Measurements from ENCODE around the gene MBP. TPM values are rescaled to one million over a fixed set of nuclear protein-coding genes. Genes with fewer than 3 reads are reported as not detected.
A peak's percentile ranks its signal among the peaks of the same experiment; 100 is the strongest.

MBP gene
- polyA plus RNA-seq, 1 donor from 2014 or later = 89.4 TPM

DNA sequence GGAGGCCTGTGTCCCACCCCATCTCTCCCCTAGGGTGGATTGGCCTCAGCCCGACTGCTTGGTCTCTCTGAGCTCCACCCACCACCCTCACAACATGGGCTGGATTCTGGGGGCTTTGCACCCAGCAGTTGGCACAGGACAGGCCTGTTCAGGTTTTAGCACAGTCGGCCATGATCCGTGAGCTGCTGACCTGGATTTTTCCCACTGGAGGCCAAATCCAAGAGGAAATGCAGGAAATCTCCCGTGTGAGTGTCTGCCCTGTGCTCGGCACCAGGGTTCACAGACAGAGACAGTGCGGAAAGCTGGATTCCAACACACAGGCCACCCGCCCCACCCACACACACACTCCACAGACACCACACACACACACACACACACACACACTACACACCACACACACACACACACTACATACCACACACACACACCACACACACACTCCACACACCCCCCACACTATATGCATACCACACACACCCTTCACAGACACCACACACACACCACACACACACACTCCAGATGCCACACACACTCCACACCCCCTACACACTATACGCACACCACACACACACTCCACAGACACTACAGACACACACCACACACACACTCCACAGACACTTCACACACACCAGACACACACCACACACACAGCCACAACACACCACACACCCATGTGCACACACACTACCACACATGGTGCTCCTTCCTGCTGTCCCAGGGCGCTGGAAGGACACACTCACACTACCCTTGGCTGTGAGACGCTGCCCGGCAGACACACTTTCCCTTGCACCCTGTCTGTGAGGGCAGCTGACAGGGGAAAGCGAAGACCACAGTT, 14.1 kb downstream of the MBP start:
- Mint-ChIP-seq H3K27ac (peak overlapping the region in 2 of 3 donors; percentile 50 to 67), H3K27me3 (no peaks in the 10 kb centered on the region), H3K4me3 (no peak overlapping the region), H3K4me1 (peaks cover 37 to 41% (median 41%) of the 10 kb centered on the region in 3 donors), H3K9me3 (no peaks in the 10 kb centered on the region), H3K36me3 (no peaks in the 10 kb centered on the region)

DNA sequence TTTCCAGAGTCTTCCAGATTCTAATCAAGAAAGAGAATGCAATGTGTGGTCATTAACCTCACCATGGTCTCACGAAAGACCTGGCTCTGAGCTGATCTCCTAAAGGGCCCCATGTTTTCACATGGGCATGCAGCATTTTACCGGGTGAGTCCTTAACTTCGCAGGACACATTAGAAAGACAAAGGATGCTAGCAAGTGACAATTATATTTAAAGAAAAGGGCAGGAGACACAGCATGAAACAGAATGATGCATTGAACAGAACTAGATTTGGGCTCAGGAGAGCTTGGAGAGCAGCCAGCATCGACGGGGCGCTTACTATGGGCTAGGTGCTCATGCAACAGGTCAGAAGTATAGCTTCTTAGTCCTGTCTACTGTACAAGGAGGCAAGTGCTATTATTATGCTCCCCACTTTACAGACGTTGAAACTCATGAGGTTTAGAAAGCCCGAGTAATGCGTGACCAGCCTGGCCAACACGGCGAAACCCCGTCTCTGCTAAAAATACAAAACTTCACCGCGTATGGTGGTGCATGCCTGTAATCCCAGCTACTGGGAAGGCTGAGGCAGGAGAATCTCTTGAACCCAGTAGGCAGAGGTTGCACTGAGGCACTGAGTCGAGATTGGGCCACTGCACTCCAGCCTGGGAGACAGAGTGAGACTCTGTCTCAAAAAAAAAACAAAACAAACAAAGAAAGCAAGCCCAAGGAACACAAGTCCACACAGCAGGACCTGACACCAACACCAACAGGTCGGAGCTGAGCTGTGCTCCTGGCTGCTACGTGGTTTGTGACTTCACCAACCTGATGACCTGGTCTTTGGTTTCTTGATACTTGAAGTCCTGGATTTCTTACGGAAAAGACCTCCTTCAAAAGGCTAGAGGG, 16.1 kb downstream of the MBP start:
- H3K36me3 Mint-ChIP-seq = no peaks in the 10 kb centered on the region
- H3K4me1 Mint-ChIP-seq = peaks cover 23 to 30% (median 24%) of the 10 kb centered on the region in 3 donors

GRCh38 chr18:77115192-77115953, 17.2 kb downstream of the MBP start:
- Mint-ChIP-seq H3K36me3 (no peaks in the 10 kb centered on the region), H3K27me3 (no peaks in the 10 kb centered on the region), H3K27ac (peak overlapping the region in 1 of 3 donors; percentile 56), H3K9me3 (no peaks in the 10 kb centered on the region), H3K4me3 (no peak overlapping the region), H3K4me1 (peaks cover 16 to 22% (median 19%) of the 10 kb centered on the region in 3 donors)

More for the DNA sequence above, 16.1 kb downstream of the MBP start:
- Mint-ChIP-seq H3K9me3 (no peaks in the 10 kb centered on the region), H3K27ac (peak overlapping the region; percentile 53 to 65 (median 60)), H3K4me3 (no peak overlapping the region), H3K27me3 (no peaks in the 10 kb centered on the region)

DNA sequence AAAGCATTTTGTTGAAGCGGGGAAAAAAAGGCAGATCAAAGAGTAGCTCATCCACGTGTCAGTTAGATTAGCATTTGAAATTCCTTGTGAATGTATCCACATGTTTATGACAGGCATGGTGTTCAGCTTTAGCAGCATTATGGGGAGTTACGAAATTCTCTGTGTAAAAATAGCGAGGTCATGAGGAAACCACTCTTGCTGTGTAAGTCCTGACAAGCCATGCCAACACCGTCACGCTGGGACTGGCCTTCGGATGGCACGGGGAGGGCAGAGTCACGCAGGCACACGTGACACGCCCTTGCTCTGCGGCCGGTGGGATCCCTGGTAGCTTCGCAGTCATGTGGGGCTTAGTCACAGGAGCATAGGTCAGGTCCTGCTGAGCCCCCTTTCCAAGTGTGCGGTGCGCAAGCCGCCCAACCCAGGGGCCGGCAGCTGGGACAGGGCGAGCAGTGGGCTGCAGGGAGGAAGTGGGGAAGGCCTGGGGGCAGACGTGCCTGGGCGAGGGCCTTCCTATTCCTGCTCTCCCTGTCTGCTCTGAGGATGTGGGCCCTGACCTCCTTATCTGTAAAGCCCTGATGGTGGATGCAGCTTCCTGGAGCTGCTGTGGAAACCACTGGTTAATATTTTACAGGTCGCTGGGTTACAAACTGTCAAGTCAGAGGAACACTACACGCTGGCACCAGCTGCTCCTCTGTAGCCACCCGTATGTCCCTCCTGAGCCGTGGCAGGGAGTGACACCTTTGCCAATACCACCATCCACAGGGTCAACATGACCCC, 18.0 kb downstream of the MBP start:
- H3K9me3 Mint-ChIP-seq = no peaks in the 10 kb centered on the region
- H3K4me1 Mint-ChIP-seq = peaks cover 16 to 22% (median 17%) of the 10 kb centered on the region in 3 donors
- H3K36me3 Mint-ChIP-seq = no peaks in the 10 kb centered on the region
- no peaks in the 10 kb centered on the region for H3K27me3 Mint-ChIP-seq
- H3K4me3 Mint-ChIP-seq = no peak overlapping the region
- peak overlapping the region in 2 of 3 donors; percentile 56 to 59 for H3K27ac Mint-ChIP-seq

DNA sequence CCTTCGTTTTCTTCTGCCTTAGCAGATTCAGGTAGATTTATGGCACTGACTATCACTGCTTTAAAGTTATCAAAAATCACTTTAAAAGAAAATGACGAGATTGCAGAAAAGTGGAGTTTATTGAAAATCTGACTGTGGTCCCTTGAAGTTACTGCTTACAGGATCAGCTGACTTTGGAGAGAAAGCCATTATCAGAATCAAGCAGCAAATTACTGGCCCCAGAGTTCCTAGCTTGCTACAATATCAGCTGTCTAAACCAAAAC, 18.5 kb downstream of the MBP start:
- Mint-ChIP-seq H3K4me3 (no peak overlapping the region), H3K27me3 (no peaks in the 10 kb centered on the region), H3K36me3 (no peaks in the 10 kb centered on the region), H3K4me1 (peaks cover 18 to 22% (median 21%) of the 10 kb centered on the region in 3 donors), H3K27ac (peak overlapping the region in 1 of 3 donors; percentile 56), H3K9me3 (no peaks in the 10 kb centered on the region)

DNA sequence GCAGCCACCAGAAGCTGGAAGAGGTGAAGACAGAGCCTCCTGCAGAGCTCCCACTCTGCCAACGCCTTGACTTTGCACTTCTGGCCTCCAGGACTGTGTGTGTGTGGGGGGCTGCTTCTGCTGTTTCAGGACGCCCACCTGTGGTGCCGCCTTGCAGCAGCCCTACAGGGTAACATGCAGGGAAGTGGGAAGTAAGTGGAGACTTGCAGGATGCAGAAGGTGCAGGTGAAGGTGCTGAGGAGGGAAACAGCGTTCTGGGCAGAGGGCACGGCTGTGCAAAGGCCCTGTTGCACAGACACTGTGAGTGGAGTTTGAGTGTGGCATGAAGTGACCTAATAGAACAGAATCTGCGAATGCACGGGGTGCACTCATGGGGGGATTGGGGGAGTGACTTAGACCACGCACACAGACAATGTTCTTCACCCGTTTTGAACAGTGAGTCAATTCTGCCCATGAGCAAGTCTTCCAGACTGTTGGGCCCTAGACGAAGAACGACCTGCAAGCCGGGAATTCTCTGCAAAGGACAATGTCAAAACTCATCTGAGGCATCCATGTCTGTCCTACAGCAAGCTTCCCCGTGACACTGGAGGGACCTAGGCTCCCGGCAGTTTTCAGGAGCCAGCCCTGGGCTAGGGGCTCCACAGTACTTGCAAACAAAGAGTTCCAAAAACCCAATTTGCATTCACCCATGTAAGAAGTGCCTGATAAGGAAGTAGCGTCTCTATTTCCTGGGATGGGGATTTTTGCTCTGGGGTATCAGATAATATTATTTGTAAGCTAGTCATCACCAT, 19.0 kb downstream of the MBP start:
- no peaks in the 10 kb centered on the region for H3K36me3 Mint-ChIP-seq
- no peaks in the 10 kb centered on the region for H3K9me3 Mint-ChIP-seq
- peak overlapping the region in 1 of 3 donors; percentile 56 for H3K27ac Mint-ChIP-seq
- H3K27me3 Mint-ChIP-seq = no peaks in the 10 kb centered on the region
- H3K4me1 Mint-ChIP-seq = peaks cover 20 to 25% (median 24%) of the 10 kb centered on the region in 3 donors
- H3K4me3 Mint-ChIP-seq = peak overlapping the region in 2 of 4 donors; percentile 6 to 82

DNA sequence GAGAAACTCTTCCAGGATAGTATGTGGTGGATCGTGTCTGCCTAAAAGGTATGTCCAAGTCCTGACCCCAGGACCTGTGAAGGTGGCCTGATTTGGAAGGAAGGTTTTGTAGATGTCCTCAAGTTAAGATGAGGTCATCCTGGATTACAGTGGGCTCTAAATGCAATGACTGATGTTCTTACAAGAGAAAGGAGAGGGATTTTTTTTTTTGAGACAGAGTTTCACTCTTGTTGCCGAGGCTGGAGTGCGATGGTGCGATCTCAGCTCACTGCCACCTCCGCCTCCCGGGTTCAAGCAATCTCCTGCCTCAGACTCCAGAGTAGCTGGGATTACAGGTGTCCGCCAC, 19.9 kb downstream of the MBP start:
- Mint-ChIP-seq H3K36me3 (no peaks in the 10 kb centered on the region), H3K4me3 (no peak overlapping the region), H3K4me1 (peaks cover 28 to 32% (median 32%) of the 10 kb centered on the region in 3 donors), H3K9me3 (no peaks in the 10 kb centered on the region), H3K27ac (peak overlapping the region in 1 of 3 donors; percentile 6), H3K27me3 (no peaks in the 10 kb centered on the region)

- Mint-ChIP-seq H3K4me3 (peak overlapping the region in 1 of 4 donors; percentile 25), H3K9me3 (no peaks in the 10 kb centered on the region), H3K4me1 (peaks cover 29 to 34% (median 32%) of the 10 kb centered on the region in 3 donors), H3K36me3 (no peaks in the 10 kb centered on the region), H3K27ac (peak overlapping the region in 2 of 3 donors; percentile 9 to 23), H3K27me3 (no peaks in the 10 kb centered on the region)
Measured at GRCh38 chr18:77111951-77112746, 20.4 kb downstream of the MBP start.

DNA sequence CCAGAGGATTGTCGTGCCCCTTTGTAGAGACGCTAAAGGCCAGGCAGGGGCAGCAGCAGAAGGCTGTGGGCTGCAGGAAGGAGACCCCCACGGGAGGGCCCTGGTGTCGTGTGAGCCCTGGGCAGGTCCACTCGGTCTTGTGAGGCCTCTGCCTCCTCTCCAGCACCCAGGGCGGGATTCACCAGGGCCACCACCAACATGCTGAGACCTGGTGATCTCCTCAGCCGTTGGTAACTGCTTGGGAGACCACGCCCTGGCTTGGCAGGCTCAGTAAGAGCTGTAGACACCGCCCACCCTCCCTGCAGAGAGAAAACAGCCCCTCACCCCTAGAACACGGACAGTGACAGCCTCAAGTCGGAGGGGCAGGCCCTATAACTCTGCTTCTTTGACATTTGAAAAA, 21.1 kb downstream of the MBP start:
- Mint-ChIP-seq H3K4me1 (peaks cover 31 to 40% (median 37%) of the 10 kb centered on the region in 3 donors), H3K9me3 (no peaks in the 10 kb centered on the region), H3K36me3 (no peaks in the 10 kb centered on the region), H3K27ac (peak overlapping the region in 2 of 3 donors; percentile 26 to 53), H3K27me3 (no peaks in the 10 kb centered on the region), H3K4me3 (no peak overlapping the region)

GRCh38 chr18:77110936-77111335, 21.6 kb downstream of the MBP start:
- H3K27ac Mint-ChIP-seq = peak overlapping the region in 1 of 3 donors; percentile 26
- no peaks in the 10 kb centered on the region for H3K9me3 Mint-ChIP-seq
- peaks cover 37 to 42% (median 37%) of the 10 kb centered on the region in 3 donors for H3K4me1 Mint-ChIP-seq
- no peak overlapping the region for H3K4me3 Mint-ChIP-seq
- no peaks in the 10 kb centered on the region for H3K27me3 Mint-ChIP-seq
- H3K36me3 Mint-ChIP-seq = no peaks in the 10 kb centered on the region

GRCh38 chr18:77110400-77110799, 22.2 kb downstream of the MBP start:
- Mint-ChIP-seq H3K36me3 (no peaks in the 10 kb centered on the region), H3K9me3 (no peaks in the 10 kb centered on the region)

DNA sequence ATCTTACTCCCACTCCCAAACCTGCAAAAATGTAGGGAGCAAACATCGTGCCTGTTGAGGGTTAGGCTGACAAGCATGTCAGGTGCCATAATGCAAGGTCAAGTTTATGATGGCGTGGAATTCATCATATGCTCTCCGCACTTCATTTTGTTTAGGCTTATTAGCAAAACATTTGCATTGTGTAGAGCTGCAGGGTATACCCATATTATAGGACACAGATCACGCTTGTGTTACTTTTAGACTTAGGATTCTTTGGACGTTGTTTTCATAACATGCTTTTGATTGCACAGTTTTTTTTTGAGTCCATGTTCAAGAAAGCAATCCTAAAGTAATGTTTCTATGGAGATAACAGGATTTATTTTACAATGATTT, 22.9 kb downstream of the MBP start:
- Mint-ChIP-seq H3K4me1 (peaks cover 39 to 50% (median 47%) of the 10 kb centered on the region in 3 donors), H3K27ac (peak overlapping the region in 2 of 3 donors; percentile 64 to 85), H3K27me3 (no peaks in the 10 kb centered on the region), H3K36me3 (no peaks in the 10 kb centered on the region), H3K9me3 (no peaks in the 10 kb centered on the region), H3K4me3 (peak overlapping the region in 1 of 4 donors; percentile 24)

More at GRCh38 chr18:77110400-77110799, 22.2 kb downstream of the MBP start:
- no peaks in the 10 kb centered on the region for H3K27me3 Mint-ChIP-seq
- H3K4me1 Mint-ChIP-seq = peaks cover 40 to 47% (median 42%) of the 10 kb centered on the region in 3 donors
- no peak overlapping the region for H3K27ac Mint-ChIP-seq
- H3K4me3 Mint-ChIP-seq = no peak overlapping the region
